GM13977 (cell line): ENCODE measurements around the gene DLG1.

Experiments used
- DNase-seq: peaks from one replicate; pipeline ENCODE4 v3.0.0; 2012; ENCODE audit warnings: low spot score
- CTCF ChIP-seq: IDR thresholded peaks from 2 replicates; pipeline ENCODE4 v1.5.1; 2012; ENCODE audit warnings: mild to moderate bottlenecking, control low read depth; ENCODE audit not compliant: insufficient read depth; ENCODE audit errors: extremely low read depth, missing control alignments
- in situ Hi-C: fragments of 300-500 bp; cut with MboI; formaldehyde crosslinking; loops from one replicate; pipeline ENCODE4 v1.12.0; 2022; ENCODE audit warnings: low sequenced_read_pairs, low pct_unique_long_range_greater_than_20kb, mixed read lengths, inconsistent platforms; ENCODE audit not compliant: unreplicated experiment

Gene DLG1

GRCh38 chr3:197022405-197023231 is 275.8 kb downstream of the DLG1 start:
- DNase-seq: peak; percentile 52
- TF ChIP-seq CTCF: no peak
- in situ Hi-C loops: loop anchor here (25.0 kb wide), 2 partner anchors 165 to 490 kb away; no protein-coding TSS in a partner anchor

- TF ChIP-seq CTCF: no peak
- no peak for DNase-seq
- in situ Hi-C loops: loop anchor here (25.0 kb wide), 2 partner anchors 165 to 490 kb away; no protein-coding TSS in a partner anchor
Observed at GRCh38 chr3:197021729-197022404, 276.5 kb downstream of the DLG1 start.

GRCh38 chr3:197021231-197021630 is 277.2 kb downstream of the DLG1 start:
- peak; percentile 10 for DNase-seq
- in situ Hi-C loops: loop anchor here (25.0 kb wide), 2 partner anchors 166 to 491 kb away; no protein-coding TSS in a partner anchor
- TF ChIP-seq CTCF: no peak

DNA sequence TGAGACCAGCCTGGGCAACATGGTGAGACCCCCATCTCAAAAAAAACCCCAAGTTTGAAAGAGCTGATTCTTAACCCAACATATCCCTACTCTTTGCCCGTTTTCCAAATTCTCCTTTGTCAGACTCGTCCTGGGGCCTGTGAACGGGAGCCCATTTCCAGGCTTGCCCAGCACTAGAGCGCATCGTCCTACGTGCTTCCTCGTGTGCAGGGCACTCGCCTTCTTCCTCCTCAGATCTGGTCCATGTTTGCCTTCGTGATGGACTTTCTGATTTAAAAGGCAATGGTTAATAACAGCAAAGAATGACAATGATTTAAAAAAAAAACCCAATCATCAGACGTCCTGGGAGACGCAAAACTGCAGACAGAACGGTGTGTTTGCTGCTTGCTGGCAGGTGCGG is 278.9 kb downstream of the DLG1 start:
- no peak for DNase-seq
- TF ChIP-seq CTCF: no peak
- in situ Hi-C loops: loop anchor here (25.0 kb wide), 2 partner anchors 168 to 493 kb away; no protein-coding TSS in a partner anchor

GRCh38 chr3:197019021-197019420 is 279.4 kb downstream of the DLG1 start:
- in situ Hi-C loops: loop anchor here (25.0 kb wide), 2 partner anchors 168 to 493 kb away; no protein-coding TSS in a partner anchor
- no peak for DNase-seq
- no peak for TF ChIP-seq CTCF

GRCh38 chr3:197017003-197017402 is 281.4 kb downstream of the DLG1 start:
- no peak for TF ChIP-seq CTCF
- DNase-seq: no peak
- in situ Hi-C loops: loop anchor here (25.0 kb wide), 2 partner anchors 170 to 495 kb away; no protein-coding TSS in a partner anchor
